HL-60 (cell line): ENCODE measurements around the gene SLC4A8.

ENCODE experiments used
- DNase-seq, 2 experiments: peaks; one replicate each; pipeline ENCODE4 v3.0.0-alpha.2; 2010 to 2020; ENCODE audit warnings: low read depth in 1 of 2, low spot score in 1 of 2
- H3K27ac ChIP-seq: fragments of 250-450 bp; sonication (Bioruptor Pico); replicated peaks from 2 replicates; pipeline ENCODE4 v1.5.1; 2020; ENCODE audit warnings: mild to moderate bottlenecking, moderate library complexity
- H3K27me3 ChIP-seq: fragments of 250-450 bp; sonication (Bioruptor Pico); 2 replicates; pipeline ENCODE4 v1.5.1; 2021; ENCODE audit warnings: mild to moderate bottlenecking, moderate library complexity; ENCODE audit not compliant: insufficient read depth, poor library complexity, severe bottlenecking
- H3K4me3 ChIP-seq: replicated peaks from 2 replicates; pipeline ENCODE4 v1.5.1; 2011; ENCODE audit warnings: mild to moderate bottlenecking, control low read depth, low read length; ENCODE audit not compliant: insufficient read depth
- GABPA ChIP-seq: IDR thresholded peaks from 2 replicates; pipeline ENCODE4 v1.6.1; 2012; ENCODE audit warnings: low read depth
- POLR2AphosphoS5 ChIP-seq: IDR thresholded peaks from 2 replicates; pipeline ENCODE4 v1.6.1; 2012; ENCODE audit warnings: low read depth
- SPI1 ChIP-seq: IDR thresholded peaks from 2 replicates; pipeline ENCODE4 v1.6.1; 2012; ENCODE audit warnings: low read depth, mild to moderate bottlenecking, borderline replicate concordance
- long read RNA-seq: library from polyadenylated mRNA; unstranded; transcript quantifications from one replicate; pipeline ENCODE4 v2.0.0, GENCODE V29; 2020
- TF ChIP-seq, protein P1 (sequence below): IDR thresholded peaks from one replicate; pipeline ENCODE4 v1.5.1; 2011; ENCODE audit warnings: low read length, control low read depth, inconsistent platforms; ENCODE audit not compliant: insufficient read depth
- TF ChIP-seq, protein P2 (sequence below): IDR thresholded peaks from 2 replicates; pipeline ENCODE4 v1.6.1; 2012; ENCODE audit warnings: low read depth; ENCODE audit not compliant: insufficient replicate concordance

SLC4A8 gene
- long read RNA-seq, partial matches to known transcripts: 0 of 1 reads
- long read RNA-seq, other reads (novel, unspliced or antisense): 1 of 1 reads

- DNase-seq: peak in 1 of 2 experiments; percentile 43
- TF ChIP-seq SPI1: no peak
- TF ChIP-seq POLR2AphosphoS5: no peak
- TF ChIP-seq, protein P1, sequence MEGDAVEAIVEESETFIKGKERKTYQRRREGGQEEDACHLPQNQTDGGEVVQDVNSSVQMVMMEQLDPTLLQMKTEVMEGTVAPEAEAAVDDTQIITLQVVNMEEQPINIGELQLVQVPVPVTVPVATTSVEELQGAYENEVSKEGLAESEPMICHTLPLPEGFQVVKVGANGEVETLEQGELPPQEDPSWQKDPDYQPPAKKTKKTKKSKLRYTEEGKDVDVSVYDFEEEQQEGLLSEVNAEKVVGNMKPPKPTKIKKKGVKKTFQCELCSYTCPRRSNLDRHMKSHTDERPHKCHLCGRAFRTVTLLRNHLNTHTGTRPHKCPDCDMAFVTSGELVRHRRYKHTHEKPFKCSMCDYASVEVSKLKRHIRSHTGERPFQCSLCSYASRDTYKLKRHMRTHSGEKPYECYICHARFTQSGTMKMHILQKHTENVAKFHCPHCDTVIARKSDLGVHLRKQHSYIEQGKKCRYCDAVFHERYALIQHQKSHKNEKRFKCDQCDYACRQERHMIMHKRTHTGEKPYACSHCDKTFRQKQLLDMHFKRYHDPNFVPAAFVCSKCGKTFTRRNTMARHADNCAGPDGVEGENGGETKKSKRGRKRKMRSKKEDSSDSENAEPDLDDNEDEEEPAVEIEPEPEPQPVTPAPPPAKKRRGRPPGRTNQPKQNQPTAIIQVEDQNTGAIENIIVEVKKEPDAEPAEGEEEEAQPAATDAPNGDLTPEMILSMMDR: no peak
- no peak for TF ChIP-seq GABPA
- TF ChIP-seq, protein P2, sequence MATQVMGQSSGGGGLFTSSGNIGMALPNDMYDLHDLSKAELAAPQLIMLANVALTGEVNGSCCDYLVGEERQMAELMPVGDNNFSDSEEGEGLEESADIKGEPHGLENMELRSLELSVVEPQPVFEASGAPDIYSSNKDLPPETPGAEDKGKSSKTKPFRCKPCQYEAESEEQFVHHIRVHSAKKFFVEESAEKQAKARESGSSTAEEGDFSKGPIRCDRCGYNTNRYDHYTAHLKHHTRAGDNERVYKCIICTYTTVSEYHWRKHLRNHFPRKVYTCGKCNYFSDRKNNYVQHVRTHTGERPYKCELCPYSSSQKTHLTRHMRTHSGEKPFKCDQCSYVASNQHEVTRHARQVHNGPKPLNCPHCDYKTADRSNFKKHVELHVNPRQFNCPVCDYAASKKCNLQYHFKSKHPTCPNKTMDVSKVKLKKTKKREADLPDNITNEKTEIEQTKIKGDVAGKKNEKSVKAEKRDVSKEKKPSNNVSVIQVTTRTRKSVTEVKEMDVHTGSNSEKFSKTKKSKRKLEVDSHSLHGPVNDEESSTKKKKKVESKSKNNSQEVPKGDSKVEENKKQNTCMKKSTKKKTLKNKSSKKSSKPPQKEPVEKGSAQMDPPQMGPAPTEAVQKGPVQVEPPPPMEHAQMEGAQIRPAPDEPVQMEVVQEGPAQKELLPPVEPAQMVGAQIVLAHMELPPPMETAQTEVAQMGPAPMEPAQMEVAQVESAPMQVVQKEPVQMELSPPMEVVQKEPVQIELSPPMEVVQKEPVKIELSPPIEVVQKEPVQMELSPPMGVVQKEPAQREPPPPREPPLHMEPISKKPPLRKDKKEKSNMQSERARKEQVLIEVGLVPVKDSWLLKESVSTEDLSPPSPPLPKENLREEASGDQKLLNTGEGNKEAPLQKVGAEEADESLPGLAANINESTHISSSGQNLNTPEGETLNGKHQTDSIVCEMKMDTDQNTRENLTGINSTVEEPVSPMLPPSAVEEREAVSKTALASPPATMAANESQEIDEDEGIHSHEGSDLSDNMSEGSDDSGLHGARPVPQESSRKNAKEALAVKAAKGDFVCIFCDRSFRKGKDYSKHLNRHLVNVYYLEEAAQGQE: no peak
- H3K4me3 ChIP-seq: peak within 1 kb of the TSS; percentile 30
- peaks cover 31% of the 10 kb centered on the region for H3K27me3 ChIP-seq
- no peak within 1 kb of the TSS for H3K27ac ChIP-seq
These were observed at the start of gene SLC4A8 for GRCh38 chr12:51424662-51425539. SLC4A8 (plus strand) TSS chr12:51424831; CDS start chr12:51424988, 157 bp downstream.

DNA sequence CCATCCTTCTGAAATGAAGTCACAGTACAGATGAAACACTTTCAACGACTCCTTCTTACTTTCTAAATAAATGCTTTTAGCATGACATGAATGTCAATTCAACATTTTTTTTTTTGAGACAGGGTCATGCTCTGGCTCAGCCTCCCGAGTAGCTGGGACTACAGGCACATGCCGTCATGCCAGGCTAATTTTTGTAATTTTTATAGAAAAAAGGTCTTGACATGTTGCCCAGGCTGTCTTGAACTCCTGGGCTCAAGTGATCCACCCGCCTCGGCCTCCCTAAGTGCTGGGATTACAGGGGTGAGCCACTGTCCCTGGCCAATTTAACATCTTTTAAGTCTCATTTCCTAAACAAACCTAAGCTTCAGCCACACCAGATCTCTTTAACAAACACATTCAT is 49.8 kb upstream of the SLC4A8 start:
- no peak overlapping the region for H3K27ac ChIP-seq

More for the DNA sequence above, 49.8 kb upstream of the SLC4A8 start:
- no peaks in the 10 kb centered on the region for H3K27me3 ChIP-seq
- H3K4me3 ChIP-seq: no peak overlapping the region
- TF ChIP-seq POLR2AphosphoS5: no peak
- TF ChIP-seq, protein P2: no peak
- no peak for TF ChIP-seq SPI1
- TF ChIP-seq GABPA: no peak
- TF ChIP-seq, protein P1: no peak
- no peak for DNase-seq
